ENCODE measurements around the gene DPH3. TPM values are rescaled to one million over a fixed set of nuclear protein-coding genes. Genes with fewer than 3 reads are reported as not detected.

The DPH3 gene
- total and polyA plus RNA-seq, 9 of the 15 experiments (the other 6 are each of a cell fraction or from before 2014, with no cell fraction given): 15.9 to 131 (median 38.7) TPM

- TF ChIP-seq ZNF384 (IDR thresholded peaks at IDR 0.05; ENCODE audit: low read depth, low read length) (no peak), FOXK2 (conservative IDR thresholded peaks at IDR 0.05 in 1 of 2, IDR thresholded peaks at IDR 0.05 in 1 of 2; ENCODE audit: low read depth in 2 of 2) (no peak), DDX20 (tag; IDR thresholded peaks at IDR 0.05; ENCODE audit: low read depth) (no peak), RFX5 (IDR thresholded peaks at IDR 0.05; ENCODE audit: low read depth, low read length) (no peak), RNF219 (CRISPR knock-in tag; IDR thresholded peaks at IDR 0.05) (no peak), POLR2A (conservative IDR thresholded peaks at IDR 0.05) (no peak), ZNF507 (tag; conservative IDR thresholded peaks at IDR 0.05) (no peak), RHOXF2B (CRISPR knock-in tag; conservative IDR thresholded peaks at IDR 0.05) (no peak), HNRNPUL1 (IDR thresholded peaks at IDR 0.05; ENCODE audit: low read length) (no peak), HDAC1 (IDR thresholded peaks at IDR 0.05) (no peak)
Observed at GRCh38 chr3:16289144-16289889, 24.6 kb upstream of the DPH3 start (continued).

All from K562 (cell line).